ENCODE results near the gene SFXN3. TPM values are rescaled to one million over a fixed set of nuclear protein-coding genes. Genes with fewer than 3 reads are reported as not detected.
A peak's percentile ranks its signal among the peaks of the same experiment; 100 is the strongest.
"Not testable (repeated sequence)": the region's sequence is repeated elsewhere in the genome, so short reads cannot be mapped to it uniquely, and the experiment has no call there.

SFXN3 gene
- total and polyA plus RNA-seq, 2 donors, result 29.9 to 34.7 TPM

DNA sequence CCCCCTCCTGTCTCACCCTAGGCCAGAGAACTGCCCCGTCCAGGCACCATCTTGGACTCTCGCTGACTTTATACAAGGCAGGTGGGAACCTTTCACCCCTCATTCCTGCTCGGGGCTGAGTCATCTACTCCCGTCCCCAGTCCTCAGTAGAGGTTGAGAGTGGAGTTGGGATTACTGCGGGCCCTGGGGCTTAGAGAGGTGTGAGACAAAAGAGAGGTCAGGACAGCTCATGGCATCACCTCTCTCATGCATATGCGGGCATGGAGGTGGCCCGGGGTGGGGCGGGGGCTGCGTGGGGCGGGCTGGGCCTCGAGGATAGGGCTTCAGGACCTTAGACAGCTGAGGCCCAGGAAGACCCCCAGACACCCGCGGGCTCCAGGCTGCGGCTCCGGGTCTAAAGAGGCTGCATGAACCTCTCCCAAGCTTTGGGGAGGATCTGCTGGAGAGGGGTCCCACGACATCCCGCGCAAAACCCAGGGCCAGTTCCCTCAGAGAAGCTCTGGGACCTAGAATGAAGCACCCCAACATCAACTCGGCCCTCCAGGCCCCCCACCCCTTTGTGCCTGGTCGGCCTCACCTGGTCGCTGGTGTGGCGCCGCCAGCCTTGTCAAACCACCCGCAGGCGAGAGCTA is 422 bp upstream of the SFXN3 start:
- Histone ChIP-seq H3K27ac (ENCODE audit: low read depth) (no peak overlapping the region), H3K4me3 (ENCODE audit: low read depth, low read length) (peak overlapping the region; percentile 76), H3K4me1 (ENCODE audit: insufficient read depth) (no peaks in the 10 kb centered on the region), H3K36me3 (ENCODE audit: insufficient read depth) (no peaks in the 10 kb centered on the region)
- DNase-seq (ENCODE audit: extremely low spot score), result no peak
- WGBS, result 12% methylated on average over 25 of the region's 25 CpGs

DNA sequence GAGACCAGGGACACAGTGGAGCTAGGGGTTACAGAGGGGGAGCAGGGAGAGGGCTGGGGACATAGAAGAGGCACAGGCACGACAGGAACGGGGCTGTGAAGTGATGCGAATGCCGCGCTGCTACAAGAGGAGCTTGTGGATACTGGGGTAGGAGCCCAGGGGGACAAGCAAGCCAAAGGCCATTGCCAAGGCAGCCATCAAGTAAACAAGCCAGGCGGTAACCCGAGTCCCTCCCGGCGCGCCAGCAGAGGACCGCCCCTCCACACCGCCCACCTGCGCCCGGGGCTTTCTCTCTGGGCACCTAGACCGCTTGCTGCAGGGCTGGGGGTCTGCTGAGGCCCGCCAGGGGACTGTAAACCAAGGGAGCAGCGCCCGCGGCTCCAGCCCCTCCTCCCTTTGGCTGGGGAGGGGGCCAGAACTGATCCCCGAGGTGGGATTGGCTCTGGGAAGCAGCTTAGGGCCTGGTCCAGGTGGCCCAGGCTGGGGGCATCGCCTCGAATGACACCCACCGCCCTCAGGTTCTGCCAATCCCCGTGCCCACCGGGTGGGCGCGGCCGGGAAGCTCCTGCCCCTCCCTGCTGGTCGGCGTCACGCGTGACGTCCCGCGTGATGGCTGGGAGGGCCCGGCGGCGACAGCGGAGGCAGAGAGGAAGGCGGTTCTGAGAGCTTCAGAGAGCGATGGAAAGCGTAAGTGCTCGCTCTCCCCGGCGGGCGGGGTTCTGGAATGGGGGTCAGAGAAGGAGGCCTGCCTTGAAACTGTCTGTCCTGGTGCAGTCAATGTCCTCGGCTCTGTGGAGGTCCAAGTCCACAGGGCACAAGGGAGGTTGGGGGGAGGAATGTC is 982 bp downstream of the SFXN3 start:
- H3K27ac ChIP-seq (ENCODE audit: low read depth), result peak overlapping the region; percentile 92
- H3K4me1 ChIP-seq (ENCODE audit: insufficient read depth), result no peaks in the 10 kb centered on the region
- H3K36me3 ChIP-seq (ENCODE audit: insufficient read depth), result no peaks in the 10 kb centered on the region
- WGBS, result under 1% methylated on average over 47 of the region's 47 CpGs
- DNase-seq (ENCODE audit: extremely low spot score), result no peak
- peak overlapping the region; percentile 76 for H3K4me3 ChIP-seq (ENCODE audit: low read depth, low read length)

- DNase-seq (ENCODE audit: extremely low spot score), result no peak
- no peaks in the 10 kb centered on the region for H3K36me3 ChIP-seq (ENCODE audit: insufficient read depth)
- peak overlapping the region; percentile 92 for H3K27ac ChIP-seq (ENCODE audit: low read depth)
- WGBS, result 8% methylated on average over 6 of the region's 6 CpGs
- no peaks in the 10 kb centered on the region for H3K4me1 ChIP-seq (ENCODE audit: insufficient read depth)
- H3K4me3 ChIP-seq (ENCODE audit: low read depth, low read length), result peak overlapping the region; percentile 76
These were observed 1.7 kb downstream of the SFXN3 start for GRCh38 chr10:101032637-101033224.

- H3K36me3 ChIP-seq (ENCODE audit: insufficient read depth), result no peaks in the 10 kb centered on the region
- peak overlapping the region; percentile 27 for H3K27ac ChIP-seq (ENCODE audit: low read depth)
- H3K4me1 ChIP-seq (ENCODE audit: insufficient read depth), result no peaks in the 10 kb centered on the region
- 62% methylated on average over 3 of the region's 3 CpGs for WGBS
- H3K4me3 ChIP-seq (ENCODE audit: low read depth, low read length), result no peak overlapping the region
- DNase-seq (ENCODE audit: extremely low spot score), result no peak
These were observed 2.2 kb downstream of the SFXN3 start for GRCh38 chr10:101033276-101033675.

DNA sequence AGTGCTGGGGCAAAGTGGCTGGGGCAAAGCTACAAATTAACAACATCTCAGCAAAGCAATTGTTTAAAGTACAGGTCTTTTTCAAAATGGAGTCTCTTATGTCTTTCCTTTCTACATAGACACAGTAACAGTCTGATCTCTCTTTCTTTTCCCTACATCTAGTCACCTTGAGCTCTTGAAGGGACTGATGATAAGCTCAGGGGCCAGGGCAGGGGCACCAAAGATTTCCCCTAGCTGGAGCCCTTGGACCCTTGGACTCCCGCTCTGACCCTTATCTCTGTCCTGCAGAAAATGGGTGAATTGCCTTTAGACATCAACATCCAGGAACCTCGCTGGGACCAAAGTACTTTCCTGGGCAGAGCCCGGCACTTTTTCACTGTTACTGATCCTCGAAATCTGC is 3.4 kb downstream of the SFXN3 start:
- H3K27ac ChIP-seq (ENCODE audit: low read depth); H3K36me3 ChIP-seq (ENCODE audit: insufficient read depth); H3K4me3 ChIP-seq (ENCODE audit: low read depth, low read length); DNase-seq (ENCODE audit: extremely low spot score); H3K4me1 ChIP-seq (ENCODE audit: insufficient read depth): not testable (repeated sequence)
- WGBS, result 90% methylated on average over 4 of the region's 4 CpGs

DNA sequence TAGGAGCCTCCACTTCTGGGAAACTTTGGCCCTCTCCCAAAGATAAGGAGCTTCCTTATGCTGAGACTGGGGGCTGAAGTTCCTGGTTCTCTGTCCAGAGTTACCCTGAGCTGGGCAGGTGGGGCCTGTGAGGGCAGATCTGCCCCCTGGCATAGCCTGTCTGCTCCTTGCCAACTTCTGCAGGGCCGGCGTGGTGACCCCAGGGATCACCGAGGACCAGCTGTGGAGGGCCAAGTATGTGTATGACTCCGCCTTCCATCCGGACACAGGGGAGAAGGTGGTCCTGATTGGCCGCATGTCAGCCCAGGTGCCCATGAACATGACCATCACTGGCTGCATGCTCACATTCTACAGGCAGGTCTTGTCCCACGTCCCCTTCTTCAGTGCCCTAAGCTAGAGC is 4.3 kb downstream of the SFXN3 start:
- H3K27ac ChIP-seq (ENCODE audit: low read depth), result no peak overlapping the region
- H3K36me3 ChIP-seq (ENCODE audit: insufficient read depth), result no peaks in the 10 kb centered on the region
- DNase-seq (ENCODE audit: extremely low spot score), result no peak
- H3K4me1 ChIP-seq (ENCODE audit: insufficient read depth), result no peaks in the 10 kb centered on the region
- 89% methylated on average over 7 of the region's 7 CpGs for WGBS
- no peak overlapping the region for H3K4me3 ChIP-seq (ENCODE audit: low read depth, low read length)

DNA sequence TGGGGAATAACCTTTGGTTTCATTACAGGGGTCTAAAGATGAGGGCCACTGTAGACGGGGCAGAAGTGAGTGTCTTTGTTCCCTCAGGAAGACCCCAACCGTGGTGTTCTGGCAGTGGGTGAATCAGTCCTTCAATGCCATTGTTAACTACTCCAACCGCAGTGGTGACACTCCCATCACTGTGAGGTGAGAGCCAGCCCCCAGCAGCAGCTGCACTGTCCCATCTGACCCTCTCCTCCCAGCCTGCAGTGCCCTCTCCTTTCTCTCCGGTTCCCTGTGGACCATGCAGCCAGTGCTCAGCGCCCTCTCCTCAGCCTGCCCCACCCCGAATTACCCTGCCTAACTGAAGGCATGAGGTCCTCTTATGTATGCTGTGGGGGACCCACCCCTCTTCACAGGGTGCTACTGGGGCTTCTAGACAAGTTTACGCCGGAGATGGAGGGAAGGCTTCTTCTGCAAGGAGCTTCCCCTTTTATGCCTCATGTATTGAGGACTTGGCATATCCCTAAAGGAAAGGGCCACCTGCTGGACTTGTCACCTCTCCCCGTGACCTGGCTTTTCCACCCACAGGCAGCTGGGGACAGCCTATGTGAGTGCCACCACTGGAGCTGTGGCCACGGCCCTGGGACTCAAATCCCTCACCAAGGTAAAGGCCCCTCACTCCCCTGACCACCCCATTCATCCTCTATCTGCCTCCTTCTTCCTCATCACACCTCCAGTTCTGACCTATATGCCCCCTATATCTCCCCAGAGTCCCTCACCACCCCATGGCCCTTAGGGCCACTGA is 5.1 kb downstream of the SFXN3 start:
- no peak for DNase-seq (ENCODE audit: extremely low spot score)
- WGBS, result 87% methylated on average over 10 of the region's 10 CpGs
- Histone ChIP-seq H3K36me3 (ENCODE audit: insufficient read depth) (no peaks in the 10 kb centered on the region), H3K27ac (ENCODE audit: low read depth) (no peak overlapping the region), H3K4me3 (ENCODE audit: low read depth, low read length) (no peak overlapping the region), H3K4me1 (ENCODE audit: insufficient read depth) (no peaks in the 10 kb centered on the region)

- no peaks in the 10 kb centered on the region for H3K36me3 ChIP-seq (ENCODE audit: insufficient read depth)
- WGBS, result 85% methylated on average over 7 of the region's 7 CpGs
- H3K4me3 ChIP-seq (ENCODE audit: low read depth, low read length), result no peak overlapping the region
- no peak overlapping the region for H3K27ac ChIP-seq (ENCODE audit: low read depth)
- DNase-seq (ENCODE audit: extremely low spot score), result no peak
- no peaks in the 10 kb centered on the region for H3K4me1 ChIP-seq (ENCODE audit: insufficient read depth)
These were observed 5.7 kb downstream of the SFXN3 start for GRCh38 chr10:101036726-101037125.

DNA sequence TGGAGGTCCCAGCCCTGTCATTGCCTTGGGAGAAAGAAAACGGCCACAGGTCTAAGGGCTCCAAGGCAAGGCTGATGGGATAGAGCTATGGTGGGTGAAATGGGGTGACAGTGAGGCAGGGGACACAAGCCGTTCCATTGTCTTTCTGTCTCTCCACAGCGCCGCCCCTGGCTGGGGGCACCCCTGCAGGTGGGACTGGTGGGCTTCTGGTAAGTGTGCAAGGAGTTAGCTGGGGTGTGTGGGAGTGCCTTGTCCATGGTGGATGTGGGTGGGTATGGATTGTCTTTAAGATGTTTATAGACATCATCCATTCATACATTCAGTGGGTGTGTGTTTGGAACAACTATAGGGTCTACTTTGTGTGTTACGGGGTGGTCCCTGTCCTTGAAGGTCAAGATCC is 7.5 kb downstream of the SFXN3 start:
- Histone ChIP-seq H3K27ac (ENCODE audit: low read depth) (no peak overlapping the region), H3K4me3 (ENCODE audit: low read depth, low read length) (no peak overlapping the region), H3K36me3 (ENCODE audit: insufficient read depth) (no peaks in the 10 kb centered on the region), H3K4me1 (ENCODE audit: insufficient read depth) (no peaks in the 10 kb centered on the region)
- WGBS, result 62% methylated on average over 5 of the region's 5 CpGs
- no peak for DNase-seq (ENCODE audit: extremely low spot score)

- WGBS, result 91% methylated on average over 3 of the region's 3 CpGs
- no peak for DNase-seq (ENCODE audit: extremely low spot score)
- H3K4me3 ChIP-seq (ENCODE audit: low read depth, low read length), result no peak overlapping the region
- no peaks in the 10 kb centered on the region for H3K4me1 ChIP-seq (ENCODE audit: insufficient read depth)
- no peak overlapping the region for H3K27ac ChIP-seq (ENCODE audit: low read depth)
- H3K36me3 ChIP-seq (ENCODE audit: insufficient read depth), result no peaks in the 10 kb centered on the region
These were observed 9.0 kb downstream of the SFXN3 start for GRCh38 chr10:101040061-101040460.

- DNase-seq (ENCODE audit: extremely low spot score), result no peak
- no peak overlapping the region for H3K4me3 ChIP-seq (ENCODE audit: low read depth, low read length)
- 42% methylated on average over 2 of the region's 2 CpGs for WGBS
- no peak overlapping the region for H3K27ac ChIP-seq (ENCODE audit: low read depth)
- H3K4me1 ChIP-seq (ENCODE audit: insufficient read depth), result no peaks in the 10 kb centered on the region
- no peaks in the 10 kb centered on the region for H3K36me3 ChIP-seq (ENCODE audit: insufficient read depth)
These were observed 9.8 kb downstream of the SFXN3 start for GRCh38 chr10:101040851-101041250.

GRCh38 chr10:101041252-101041761 is 10.3 kb downstream of the SFXN3 start:
- no peaks in the 10 kb centered on the region for H3K4me1 ChIP-seq (ENCODE audit: insufficient read depth)
- no peaks in the 10 kb centered on the region for H3K36me3 ChIP-seq (ENCODE audit: insufficient read depth)
- H3K27ac ChIP-seq (ENCODE audit: low read depth), result no peak overlapping the region
- DNase-seq (ENCODE audit: extremely low spot score), result no peak
- WGBS, result 22% methylated on average over 6 of the region's 6 CpGs
- H3K4me3 ChIP-seq (ENCODE audit: low read depth, low read length), result no peak overlapping the region

DNA sequence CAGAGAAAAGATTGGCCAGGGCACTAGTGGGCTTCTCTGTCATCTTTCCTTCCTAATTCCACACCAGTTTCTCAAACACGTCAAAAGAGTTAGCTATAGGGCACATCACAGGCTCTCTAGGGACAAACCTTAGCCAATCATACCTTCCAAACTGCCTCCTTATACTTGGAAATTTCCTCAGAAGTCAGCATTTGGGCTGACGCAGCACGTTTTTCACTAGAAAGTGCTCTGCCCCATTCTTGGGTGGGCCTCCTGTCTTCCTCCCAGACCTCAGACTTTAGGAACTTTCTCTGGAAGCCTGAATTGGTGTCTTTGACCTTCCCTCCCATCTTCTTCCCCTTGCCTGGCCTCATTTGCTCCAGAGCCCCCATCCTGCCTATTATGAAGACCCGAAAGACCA is 11.1 kb downstream of the SFXN3 start:
- DNase-seq (ENCODE audit: extremely low spot score), result no peak
- 63% methylated on average over 4 of the region's 4 CpGs for WGBS
- H3K36me3 ChIP-seq (ENCODE audit: insufficient read depth), result no peaks in the 10 kb centered on the region
- H3K4me1 ChIP-seq (ENCODE audit: insufficient read depth), result no peaks in the 10 kb centered on the region
- no peak overlapping the region for H3K4me3 ChIP-seq (ENCODE audit: low read depth, low read length)
- peak overlapping the region; percentile 79 for H3K27ac ChIP-seq (ENCODE audit: low read depth)

Data from urinary bladder (tissue), 4 donors.